WERI-Rb-1 (cell line): ENCODE data around the gene AAMP.

Experiments
- DNase-seq: peaks from one replicate; pipeline ENCODE4 v3.0.0-alpha.2; 2020
- H3K27ac ChIP-seq: fragments of 250-450 bp; sonication (Bioruptor Pico); 2 replicates; pipeline ENCODE4 v1.5.1; 2020; ENCODE audit warnings: mild to moderate bottlenecking, moderate library complexity
- H3K27me3 ChIP-seq: fragments of 250-450 bp; sonication (Bioruptor Pico); 2 replicates; pipeline ENCODE4 v1.5.1; 2021; ENCODE audit warnings: mild to moderate bottlenecking, low read depth, moderate library complexity; ENCODE audit not compliant: insufficient read depth, severe bottlenecking
- H3K36me3 ChIP-seq: fragments of 250-450 bp; sonication (Bioruptor Pico); 2 replicates; pipeline ENCODE4 v1.5.1; 2020; ENCODE audit warnings: mild to moderate bottlenecking, moderate library complexity
- H3K4me3 ChIP-seq: 2 replicates; pipeline ENCODE4 v1.5.1; 2011; ENCODE audit warnings: low read depth, mild to moderate bottlenecking, control low read depth, low read length
- H3K9me3 ChIP-seq: fragments of 250-450 bp; sonication (Bioruptor Pico); 2 replicates; pipeline ENCODE4 v1.5.1; 2021; ENCODE audit warnings: mild to moderate bottlenecking, moderate library complexity; ENCODE audit not compliant: severe bottlenecking
- TF ChIP-seq, protein P1 (sequence below): IDR thresholded peaks from 2 replicates; pipeline ENCODE4 v1.5.1; 2011; ENCODE audit warnings: low read depth, mild to moderate bottlenecking, control low read depth, inconsistent platforms, low read length

AAMP gene

DNA sequence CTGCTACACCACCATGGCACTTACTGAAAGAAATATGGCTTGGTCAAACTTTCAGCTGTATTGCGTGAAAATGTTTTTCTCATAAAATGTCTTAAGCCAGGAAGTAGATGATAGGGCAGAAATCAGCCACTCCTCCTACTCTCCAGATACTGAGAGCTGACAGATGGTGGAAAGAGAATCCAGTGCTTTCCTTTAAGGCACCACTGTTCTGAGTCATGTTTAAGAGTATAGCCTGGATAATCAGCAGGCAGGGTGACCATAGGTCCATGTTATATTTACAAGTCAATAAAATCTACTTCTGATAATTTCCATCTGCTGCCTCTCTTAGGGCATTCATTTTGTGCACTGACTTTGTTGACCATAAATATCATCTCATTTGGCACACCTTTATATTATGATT is 31.1 kb downstream of the AAMP start:
- no peaks in the 10 kb centered on the region for H3K9me3 ChIP-seq
- H3K36me3 ChIP-seq: peaks cover 69% of the 10 kb centered on the region
- TF ChIP-seq, protein P1, sequence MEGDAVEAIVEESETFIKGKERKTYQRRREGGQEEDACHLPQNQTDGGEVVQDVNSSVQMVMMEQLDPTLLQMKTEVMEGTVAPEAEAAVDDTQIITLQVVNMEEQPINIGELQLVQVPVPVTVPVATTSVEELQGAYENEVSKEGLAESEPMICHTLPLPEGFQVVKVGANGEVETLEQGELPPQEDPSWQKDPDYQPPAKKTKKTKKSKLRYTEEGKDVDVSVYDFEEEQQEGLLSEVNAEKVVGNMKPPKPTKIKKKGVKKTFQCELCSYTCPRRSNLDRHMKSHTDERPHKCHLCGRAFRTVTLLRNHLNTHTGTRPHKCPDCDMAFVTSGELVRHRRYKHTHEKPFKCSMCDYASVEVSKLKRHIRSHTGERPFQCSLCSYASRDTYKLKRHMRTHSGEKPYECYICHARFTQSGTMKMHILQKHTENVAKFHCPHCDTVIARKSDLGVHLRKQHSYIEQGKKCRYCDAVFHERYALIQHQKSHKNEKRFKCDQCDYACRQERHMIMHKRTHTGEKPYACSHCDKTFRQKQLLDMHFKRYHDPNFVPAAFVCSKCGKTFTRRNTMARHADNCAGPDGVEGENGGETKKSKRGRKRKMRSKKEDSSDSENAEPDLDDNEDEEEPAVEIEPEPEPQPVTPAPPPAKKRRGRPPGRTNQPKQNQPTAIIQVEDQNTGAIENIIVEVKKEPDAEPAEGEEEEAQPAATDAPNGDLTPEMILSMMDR: no peak
- no peaks in the 10 kb centered on the region for H3K27me3 ChIP-seq
- no peak overlapping the region for H3K4me3 ChIP-seq
- no peak for DNase-seq
- no peak overlapping the region; the same call in 1 of the 2 replicates for H3K27ac ChIP-seq

DNA sequence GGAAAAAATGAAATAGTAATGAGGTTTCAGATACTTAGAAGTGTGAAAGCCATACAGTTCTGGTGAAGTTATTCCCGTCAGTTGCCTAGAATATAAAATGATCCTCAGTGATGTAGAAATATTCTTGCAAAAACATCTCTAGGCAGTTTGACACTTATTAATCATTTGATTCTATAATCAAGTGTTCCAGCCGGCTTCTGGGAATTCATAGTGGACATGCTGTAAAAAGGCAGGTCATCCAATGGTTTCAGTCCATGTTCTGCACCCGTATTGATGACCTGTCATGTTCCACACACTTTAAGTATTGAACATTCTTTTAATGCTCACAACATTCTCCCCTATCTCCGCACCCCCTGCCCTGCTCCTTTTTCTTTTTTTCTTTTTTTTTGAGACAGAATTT is 33.1 kb downstream of the AAMP start:
- no peak for DNase-seq

DNA sequence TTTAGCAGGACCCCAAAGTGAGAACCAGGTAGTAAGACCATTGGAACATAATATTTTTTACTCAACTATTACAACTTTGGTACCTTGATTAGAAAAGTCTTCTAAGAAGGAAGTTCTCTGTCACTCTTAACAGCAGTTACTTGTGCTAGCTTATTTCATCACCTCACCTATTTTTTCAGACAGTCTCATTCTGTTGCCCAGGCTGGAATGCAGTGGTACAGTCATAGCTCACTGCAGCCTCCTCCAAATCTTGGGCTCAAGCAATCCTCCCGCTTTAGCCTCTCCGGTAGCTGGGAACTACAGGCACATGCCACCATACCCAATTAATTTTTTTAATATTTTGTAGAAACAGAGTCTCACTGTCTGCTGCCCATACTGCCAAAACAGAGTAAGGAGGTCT is 34.9 kb downstream of the AAMP start:
- TF ChIP-seq, protein P1: no peak
- Histone ChIP-seq H3K4me3 (no peak overlapping the region), H3K27ac (no peak overlapping the region), H3K27me3 (no peaks in the 10 kb centered on the region), H3K36me3 (peaks cover 77% of the 10 kb centered on the region), H3K9me3 (no peaks in the 10 kb centered on the region)
- DNase-seq: no peak

More for the DNA sequence above, 33.1 kb downstream of the AAMP start:
- H3K27me3 ChIP-seq: no peaks in the 10 kb centered on the region
- H3K27ac ChIP-seq: no peak overlapping the region
- H3K36me3 ChIP-seq: peaks cover 76% of the 10 kb centered on the region
- H3K9me3 ChIP-seq: no peaks in the 10 kb centered on the region
- TF ChIP-seq, protein P1: no peak
- H3K4me3 ChIP-seq: no peak overlapping the region

DNA sequence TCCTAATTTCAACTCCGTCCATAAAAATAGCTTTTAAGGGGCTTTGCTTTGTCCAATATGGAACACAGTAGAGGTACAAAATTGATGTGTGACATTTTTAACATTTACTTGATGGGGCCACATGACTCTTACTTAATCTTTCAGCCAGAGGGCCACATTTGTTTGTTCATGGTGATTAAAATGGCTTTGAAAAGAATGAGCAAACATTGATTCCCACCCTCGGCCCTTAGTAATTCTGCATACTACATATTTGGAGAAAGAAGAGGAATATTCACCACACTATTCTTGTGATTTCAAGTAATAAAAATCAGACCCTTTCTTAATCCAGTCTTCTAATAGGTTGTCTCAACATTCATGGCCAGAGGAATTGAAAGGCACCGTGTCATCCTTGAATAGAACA is 35.4 kb downstream of the AAMP start:
- no peaks in the 10 kb centered on the region for H3K27me3 ChIP-seq
- H3K36me3 ChIP-seq: peaks cover 72% of the 10 kb centered on the region
- no peaks in the 10 kb centered on the region for H3K9me3 ChIP-seq
- no peak overlapping the region for H3K27ac ChIP-seq
- no peak for DNase-seq
- TF ChIP-seq, protein P1: no peak
- H3K4me3 ChIP-seq: no peak overlapping the region

DNA sequence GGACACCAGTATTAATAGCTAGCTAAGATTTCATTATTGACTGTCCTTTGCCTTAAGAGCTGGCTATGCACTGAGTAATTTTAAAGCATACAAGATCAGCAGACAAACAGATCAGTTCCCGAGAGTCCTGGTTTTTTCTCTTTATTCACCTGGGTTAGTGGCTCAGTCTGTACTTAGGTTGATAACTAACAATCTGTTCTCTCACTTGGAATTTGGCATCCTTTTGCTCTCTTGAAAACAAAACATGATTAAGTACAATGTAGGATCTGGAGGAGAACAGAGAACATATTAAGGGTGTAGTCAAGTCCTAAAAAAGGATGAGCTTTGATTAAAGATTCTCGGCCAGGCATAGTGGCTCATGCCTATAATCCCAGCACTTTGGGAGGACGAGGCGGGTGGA is 36.4 kb downstream of the AAMP start:
- Histone ChIP-seq H3K36me3 (peaks cover 71% of the 10 kb centered on the region), H3K9me3 (no peaks in the 10 kb centered on the region), H3K27me3 (no peaks in the 10 kb centered on the region), H3K4me3 (no peak overlapping the region), H3K27ac (no peak overlapping the region)
- TF ChIP-seq, protein P1: no peak
- no peak for DNase-seq

DNA sequence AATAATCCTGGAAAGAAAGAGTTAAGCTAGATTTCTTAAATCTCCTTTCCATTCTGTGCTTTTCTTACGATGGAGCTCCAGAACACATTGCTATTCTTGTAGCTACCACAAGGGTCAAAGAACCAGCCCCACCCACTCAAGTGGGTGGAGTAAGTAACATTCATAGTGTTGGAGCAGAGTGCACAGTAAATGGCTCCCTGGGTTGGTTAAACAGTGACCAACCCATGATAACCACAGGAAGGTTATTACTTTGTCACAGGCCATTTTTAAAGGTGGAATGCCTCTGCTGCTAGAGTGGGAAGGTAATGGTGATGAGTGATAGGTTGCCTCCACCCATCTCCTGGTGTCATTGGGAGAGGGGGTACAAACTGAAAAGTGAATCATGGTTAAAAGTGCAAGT is 39.1 kb downstream of the AAMP start:
- peaks cover 75% of the 10 kb centered on the region for H3K36me3 ChIP-seq
- H3K27ac ChIP-seq: no peak overlapping the region
- no peak for DNase-seq
- no peak overlapping the region for H3K4me3 ChIP-seq
- H3K27me3 ChIP-seq: no peaks in the 10 kb centered on the region
- TF ChIP-seq, protein P1: no peak
- no peaks in the 10 kb centered on the region for H3K9me3 ChIP-seq
